Duodenal mucosa (tissue), 2 donors: ENCODE measurements around the gene GSTK1.

Experiments
- H3K27ac ChIP-seq: one replicate; pipeline ENCODE4 v1.7.0; 2013; ENCODE audit warnings: low read depth, low read length
- H3K27me3 ChIP-seq, 2 donors: one replicate each; pipeline ENCODE4 v1.7.0; 2013; ENCODE audit warnings: low read length in 2 of 2, control low read depth in 1 of 2; ENCODE audit not compliant: insufficient read depth in 2 of 2, control insufficient read depth in 1 of 2
- H3K36me3 ChIP-seq, 2 donors: one replicate each; pipeline ENCODE4 v1.7.0; 2013; ENCODE audit warnings: low read length in 2 of 2, control low read depth in 1 of 2; ENCODE audit not compliant: insufficient read depth in 2 of 2, control insufficient read depth in 1 of 2
- H3K4me1 ChIP-seq, 2 donors: one replicate each; pipeline ENCODE4 v1.7.0; 2013; ENCODE audit warnings: low read length in 2 of 2, control low read depth in 1 of 2; ENCODE audit not compliant: insufficient read depth in 2 of 2, control insufficient read depth in 1 of 2
- H3K4me3 ChIP-seq, 2 donors: one replicate each; pipeline ENCODE4 v1.7.0; 2013; ENCODE audit warnings: low read length in 2 of 2, low read depth in 1 of 2
- H3K9ac ChIP-seq, 2 donors: one replicate each; pipeline ENCODE4 v1.7.0; 2013; ENCODE audit warnings: low read length in 2 of 2, low read depth in 1 of 2
- H3K9me3 ChIP-seq, 2 donors: one replicate each; pipeline ENCODE4 v1.7.0; 2013; ENCODE audit warnings: low read length in 2 of 2, control low read depth in 1 of 2; ENCODE audit not compliant: control insufficient read depth in 1 of 2

Gene GSTK1

DNA sequence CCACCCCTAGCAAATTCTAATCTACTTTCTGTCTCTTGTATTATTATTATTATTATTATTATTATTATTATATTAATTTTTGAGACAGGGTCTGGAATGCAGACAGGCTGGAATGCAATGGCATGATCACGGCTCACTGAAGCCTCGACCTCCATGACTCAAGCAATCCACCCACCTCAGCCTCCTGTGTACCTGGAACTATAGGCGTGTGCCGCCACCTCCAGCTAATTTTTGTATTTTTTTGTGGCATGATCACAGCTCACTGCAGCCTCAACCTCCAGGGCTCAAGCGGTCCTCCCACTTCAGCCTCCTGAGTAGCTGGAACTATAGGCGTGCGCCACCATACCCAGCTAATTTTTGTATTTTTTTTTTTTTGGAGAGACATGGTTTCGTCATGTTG lies 18.9 kb downstream of the GSTK1 start:
- H3K9ac ChIP-seq, result no peak overlapping the region
- no peaks in the 10 kb centered on the region for H3K9me3 ChIP-seq
- no peak overlapping the region for H3K27ac ChIP-seq
- H3K36me3 ChIP-seq, result no peaks in the 10 kb centered on the region
- no peak overlapping the region for H3K4me3 ChIP-seq
- peaks cover 43 to 47% of the 10 kb centered on the region in 2 donors for H3K4me1 ChIP-seq
- H3K27me3 ChIP-seq, result no peaks in the 10 kb centered on the region

DNA sequence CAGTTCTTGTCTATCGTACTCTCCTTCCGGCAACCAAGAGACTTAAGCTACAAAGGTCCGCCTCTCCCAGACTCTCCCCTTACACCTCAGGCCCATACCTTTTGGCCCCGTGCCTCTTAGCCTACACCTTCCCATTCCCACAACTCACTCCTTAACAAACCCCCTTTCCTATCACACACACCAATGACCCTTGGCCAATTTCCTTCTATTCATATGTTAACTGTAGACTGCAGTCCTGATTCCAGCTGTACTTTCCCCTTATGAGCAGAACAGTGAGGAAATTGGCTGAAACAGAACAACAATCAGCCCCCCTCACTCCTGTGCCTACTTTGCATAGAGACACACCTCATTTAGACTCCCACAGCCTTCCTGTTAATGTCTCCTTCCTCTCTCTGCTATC lies 20.1 kb downstream of the GSTK1 start:
- Histone ChIP-seq H3K9ac (peak overlapping the region; percentile 33 to 40), H3K27me3 (no peaks in the 10 kb centered on the region), H3K4me3 (peak overlapping the region; percentile 28 to 77), H3K4me1 (peaks cover 50 to 54% of the 10 kb centered on the region in 2 donors), H3K27ac (peak overlapping the region; percentile 67), H3K36me3 (peaks cover 0 to 4% of the 10 kb centered on the region in 2 donors), H3K9me3 (no peaks in the 10 kb centered on the region)

DNA sequence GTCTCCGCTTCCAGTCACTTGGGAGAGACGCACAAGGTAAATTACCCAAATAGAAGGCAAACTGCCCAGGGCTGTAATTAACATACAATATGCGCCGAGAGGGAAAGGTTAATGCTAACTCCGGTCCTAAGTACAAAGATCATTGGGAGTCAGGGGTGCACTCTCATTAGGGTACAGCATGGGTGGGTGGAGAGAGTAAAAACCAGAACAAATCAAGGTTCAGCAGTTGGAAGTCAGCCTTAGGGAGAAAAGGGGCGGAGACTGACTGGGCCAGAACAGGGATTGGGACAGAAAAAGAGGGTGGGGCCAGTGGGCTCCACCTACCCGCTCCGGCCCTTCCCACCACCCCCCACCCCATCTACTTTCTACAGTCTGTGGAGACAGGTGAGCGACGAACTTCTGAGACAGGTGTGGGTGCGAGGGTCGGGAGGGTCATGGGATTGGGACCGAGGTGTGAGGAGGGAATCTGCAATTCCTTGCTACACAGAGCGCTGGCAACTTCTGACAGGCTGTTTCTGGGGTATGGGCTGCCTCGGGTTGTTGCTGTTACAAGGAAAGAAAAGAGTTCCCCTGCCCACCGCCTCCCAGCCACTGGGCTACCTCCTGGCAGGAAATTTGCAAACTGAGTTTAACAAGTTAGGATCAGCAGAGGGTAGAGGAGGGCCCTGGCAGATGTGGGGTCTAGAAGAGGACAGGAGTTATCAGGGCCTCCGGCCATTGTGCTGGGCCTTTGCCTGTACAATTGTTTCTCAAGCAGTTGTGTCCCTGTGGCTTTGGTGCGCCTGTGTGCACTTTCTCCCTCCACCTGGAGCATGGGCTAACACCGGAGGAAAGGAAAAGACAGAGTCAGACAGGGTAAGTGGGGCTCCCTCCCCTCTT lies 21.6 kb downstream of the GSTK1 start, which contains the start of gene TMEM139:
TMEM139 (plus strand) TSS at position 368 of the 879 bp plus-strand sequence. CDS start 1,000 bp downstream, outside the sequence.
- Histone ChIP-seq H3K4me3 (peak within 1 kb of the TSS; percentile 70 to 77), H3K9ac (peak within 1 kb of the TSS; percentile 43 to 74), H3K27me3 (no peaks in the 10 kb centered on the region), H3K36me3 (peaks cover 0 to 4% of the 10 kb centered on the region in 2 donors), H3K27ac (peak within 1 kb of the TSS; percentile 84), H3K4me1 (peaks cover 50 to 52% of the 10 kb centered on the region in 2 donors), H3K9me3 (no peaks in the 10 kb centered on the region)

DNA sequence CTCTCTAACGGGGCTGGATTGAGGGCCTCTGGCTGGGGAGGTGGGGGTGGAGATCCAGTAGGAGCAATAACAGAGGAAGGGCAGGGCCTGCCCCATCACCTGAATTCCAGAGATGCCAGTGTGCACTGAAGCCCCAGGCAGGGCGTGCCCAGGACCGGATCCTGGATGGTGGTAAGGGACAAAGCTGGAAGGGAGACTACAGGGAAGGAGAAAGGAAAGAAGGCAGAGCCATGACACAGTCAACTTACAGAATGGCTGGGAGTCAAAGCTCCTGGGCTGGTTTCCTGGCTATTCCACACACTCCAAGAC lies 22.2 kb downstream of the GSTK1 start:
- peak overlapping the region; percentile 43 to 74 for H3K9ac ChIP-seq
- peaks cover 0 to 4% of the 10 kb centered on the region in 2 donors for H3K36me3 ChIP-seq
- H3K4me3 ChIP-seq, result peak overlapping the region; percentile 70 to 77
- peak overlapping the region; percentile 84 for H3K27ac ChIP-seq
- H3K4me1 ChIP-seq, result peaks cover 50 to 53% of the 10 kb centered on the region in 2 donors
- H3K27me3 ChIP-seq, result no peaks in the 10 kb centered on the region
- no peaks in the 10 kb centered on the region for H3K9me3 ChIP-seq

DNA sequence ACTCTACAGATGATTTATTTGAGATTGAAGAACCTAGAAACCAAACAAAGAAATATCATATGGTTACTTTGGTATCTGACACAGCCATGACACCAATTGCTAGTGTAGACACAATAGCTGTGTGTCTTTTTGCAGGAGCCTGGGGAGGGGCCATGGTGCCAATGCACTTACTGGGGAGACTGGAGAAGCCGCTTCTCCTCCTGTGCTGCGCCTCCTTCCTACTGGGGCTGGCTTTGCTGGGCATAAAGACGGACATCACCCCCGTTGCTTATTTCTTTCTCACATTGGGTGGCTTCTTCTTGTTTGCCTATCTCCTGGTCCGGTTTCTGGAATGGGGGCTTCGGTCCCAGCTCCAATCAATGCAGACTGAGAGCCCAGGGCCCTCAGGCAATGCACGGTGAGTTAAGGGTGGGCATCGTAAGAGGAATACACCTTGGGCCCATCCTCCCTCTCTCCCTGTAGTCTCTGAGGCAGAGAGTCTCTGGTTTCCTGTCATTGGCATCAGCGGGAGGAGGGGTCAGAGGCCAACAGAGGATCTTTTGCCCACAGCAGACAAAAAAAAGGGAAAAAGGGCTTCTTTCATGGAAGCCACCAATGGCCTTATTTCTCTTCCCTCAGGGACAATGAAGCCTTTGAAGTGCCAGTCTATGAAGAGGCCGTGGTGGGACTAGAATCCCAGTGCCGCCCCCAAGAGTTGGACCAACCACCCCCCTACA lies 22.7 kb downstream of the GSTK1 start:
- Histone ChIP-seq H3K9ac (peak overlapping the region; percentile 43 to 74), H3K36me3 (peaks cover 0 to 4% of the 10 kb centered on the region in 2 donors), H3K4me1 (peaks cover 52 to 54% of the 10 kb centered on the region in 2 donors), H3K27ac (peak overlapping the region; percentile 84), H3K27me3 (no peaks in the 10 kb centered on the region), H3K9me3 (no peaks in the 10 kb centered on the region), H3K4me3 (peak overlapping the region; percentile 70 to 77)

GRCh38 chr7:143286522-143286890 lies 23.3 kb downstream of the GSTK1 start:
- Histone ChIP-seq H3K27me3 (no peaks in the 10 kb centered on the region), H3K27ac (peak overlapping the region; percentile 11), H3K4me3 (peak overlapping the region; percentile 70 to 77), H3K9ac (peak overlapping the region in 1 of 2 donors; percentile 74), H3K36me3 (peaks cover 0 to 8% of the 10 kb centered on the region in 2 donors), H3K9me3 (no peaks in the 10 kb centered on the region), H3K4me1 (peaks cover 51 to 55% of the 10 kb centered on the region in 2 donors)

- Histone ChIP-seq H3K9me3 (no peaks in the 10 kb centered on the region), H3K27ac (peak overlapping the region; percentile 45)
Measured at GRCh38 chr7:143287339-143287934, 24.2 kb downstream of the GSTK1 start.

GRCh38 chr7:143287935-143288826 lies 24.9 kb downstream of the GSTK1 start, which contains the start of gene CASP2:
CASP2 (plus strand) TSS chr7:143288351; CDS start chr7:143288456, 105 bp downstream.
- peak within 1 kb of the TSS; percentile 84 to 88 for H3K4me3 ChIP-seq
- H3K9me3 ChIP-seq, result no peaks in the 10 kb centered on the region
- H3K4me1 ChIP-seq, result peaks cover 48 to 55% of the 10 kb centered on the region in 2 donors
- H3K9ac ChIP-seq, result peak within 1 kb of the TSS; percentile 55 to 87
- peak within 1 kb of the TSS; percentile 77 for H3K27ac ChIP-seq
- H3K27me3 ChIP-seq, result no peaks in the 10 kb centered on the region
- peaks cover 0 to 23% of the 10 kb centered on the region in 2 donors for H3K36me3 ChIP-seq

More at GRCh38 chr7:143287339-143287934, 24.2 kb downstream of the GSTK1 start:
- peak overlapping the region; percentile 53 to 77 for H3K4me3 ChIP-seq
- peaks cover 48 to 55% of the 10 kb centered on the region in 2 donors for H3K4me1 ChIP-seq
- H3K27me3 ChIP-seq, result no peaks in the 10 kb centered on the region
- peak overlapping the region; percentile 3 to 22 for H3K9ac ChIP-seq
- peaks cover 0 to 15% of the 10 kb centered on the region in 2 donors for H3K36me3 ChIP-seq

GRCh38 chr7:143288836-143289235 lies 25.6 kb downstream of the GSTK1 start:
- Histone ChIP-seq H3K4me1 (peaks cover 43 to 49% of the 10 kb centered on the region in 2 donors), H3K27ac (peak overlapping the region; percentile 77), H3K27me3 (no peaks in the 10 kb centered on the region), H3K36me3 (peaks cover 4 to 29% of the 10 kb centered on the region in 2 donors), H3K4me3 (peak overlapping the region; percentile 84 to 88), H3K9ac (peak overlapping the region; percentile 55 to 87), H3K9me3 (no peaks in the 10 kb centered on the region)
